ENCODE data around the gene GLOD5.

DNA sequence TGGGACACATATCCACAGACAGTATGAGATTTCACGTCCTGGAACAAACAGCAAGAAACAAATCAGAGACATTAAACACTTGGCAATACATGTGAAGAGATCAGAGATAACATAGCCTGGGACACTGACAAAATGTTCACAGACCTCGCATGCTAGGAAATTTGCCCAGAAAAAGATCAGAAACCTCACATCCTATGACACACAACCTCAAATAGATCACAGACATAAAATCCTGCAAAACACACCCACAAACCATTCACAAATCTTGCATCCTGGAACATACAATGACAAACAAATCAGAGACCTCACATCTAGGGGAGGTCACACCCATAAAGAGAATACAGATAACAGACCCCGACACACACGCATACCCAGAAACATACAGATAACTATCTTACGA lies 47.0 kb upstream of the GLOD5 start:
- TF ChIP-seq, protein P1, sequence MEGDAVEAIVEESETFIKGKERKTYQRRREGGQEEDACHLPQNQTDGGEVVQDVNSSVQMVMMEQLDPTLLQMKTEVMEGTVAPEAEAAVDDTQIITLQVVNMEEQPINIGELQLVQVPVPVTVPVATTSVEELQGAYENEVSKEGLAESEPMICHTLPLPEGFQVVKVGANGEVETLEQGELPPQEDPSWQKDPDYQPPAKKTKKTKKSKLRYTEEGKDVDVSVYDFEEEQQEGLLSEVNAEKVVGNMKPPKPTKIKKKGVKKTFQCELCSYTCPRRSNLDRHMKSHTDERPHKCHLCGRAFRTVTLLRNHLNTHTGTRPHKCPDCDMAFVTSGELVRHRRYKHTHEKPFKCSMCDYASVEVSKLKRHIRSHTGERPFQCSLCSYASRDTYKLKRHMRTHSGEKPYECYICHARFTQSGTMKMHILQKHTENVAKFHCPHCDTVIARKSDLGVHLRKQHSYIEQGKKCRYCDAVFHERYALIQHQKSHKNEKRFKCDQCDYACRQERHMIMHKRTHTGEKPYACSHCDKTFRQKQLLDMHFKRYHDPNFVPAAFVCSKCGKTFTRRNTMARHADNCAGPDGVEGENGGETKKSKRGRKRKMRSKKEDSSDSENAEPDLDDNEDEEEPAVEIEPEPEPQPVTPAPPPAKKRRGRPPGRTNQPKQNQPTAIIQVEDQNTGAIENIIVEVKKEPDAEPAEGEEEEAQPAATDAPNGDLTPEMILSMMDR (IDR thresholded peaks at IDR 0.05), result no peak
- no peak for TF ChIP-seq POLR2A (IDR thresholded peaks at IDR 0.05)

Data from thyroid gland (tissue), 4 donors.